AG04450 (cell line): Measurements from ENCODE around the gene POU2AF3. TPM values are rescaled to one million over a fixed set of nuclear protein-coding genes. Genes with fewer than 3 reads are reported as not detected.
A peak's percentile ranks its signal among the peaks of the same experiment; 100 is the strongest.

Experiments
- CTCF ChIA-PET: fragments of 300-600, 350-600 bp; formaldehyde crosslinking; extraction: SDS; loops from one replicate; lab custom pipeline; 2022; ENCODE audit warnings: antibody characterized with exemption, inconsistent platforms; lab: Charles Lee
- POLR2A ChIA-PET: fragments of 350-600 bp; formaldehyde crosslinking; extraction: SDS; loops from one replicate; lab custom pipeline; 2021; ENCODE audit warnings: antibody characterized with exemption, inconsistent platforms; lab: Yijun Ruan, JAX
- DNase-seq: peaks from one replicate; pipeline ENCODE4 v3.0.0-alpha.2; 2011; ENCODE audit warnings: low read depth, low spot score
- H3K27ac ChIP-seq: one replicate; pipeline ENCODE4 v1.5.1; 2012; ENCODE audit warnings: low read depth, low read length, control low read depth
- H3K27me3 ChIP-seq: one replicate; pipeline ENCODE4 v1.6.0; 2012; ENCODE audit warnings: low read length; ENCODE audit not compliant: control insufficient read depth, insufficient read depth
- H3K4me3 ChIP-seq: 2 replicates; pipeline ENCODE4 v1.5.1; 2011; ENCODE audit warnings: mild to moderate bottlenecking, low read depth, low read length, control low read depth
- H3K9me3 ChIP-seq: 2 replicates; pipeline ENCODE4 v1.5.1; 2012; ENCODE audit warnings: low read length; ENCODE audit not compliant: control insufficient read depth, insufficient read depth
- polyA plus RNA-seq: library from polyadenylated mRNA; depleted of rRNA; stranded (reverse); fragments of >200 nt; gene quantifications from 2 replicates; pipeline ENCODE4 v1.2.3, GENCODE V29; 2011
- TF ChIP-seq, protein P1 (sequence below): IDR thresholded peaks from 2 replicates; pipeline ENCODE4 v1.5.1; 2011; ENCODE audit warnings: low read depth, low read length, control low read depth, inconsistent platforms

Gene POU2AF3
- polyA plus RNA-seq, 1 experiment: not detected

DNA sequence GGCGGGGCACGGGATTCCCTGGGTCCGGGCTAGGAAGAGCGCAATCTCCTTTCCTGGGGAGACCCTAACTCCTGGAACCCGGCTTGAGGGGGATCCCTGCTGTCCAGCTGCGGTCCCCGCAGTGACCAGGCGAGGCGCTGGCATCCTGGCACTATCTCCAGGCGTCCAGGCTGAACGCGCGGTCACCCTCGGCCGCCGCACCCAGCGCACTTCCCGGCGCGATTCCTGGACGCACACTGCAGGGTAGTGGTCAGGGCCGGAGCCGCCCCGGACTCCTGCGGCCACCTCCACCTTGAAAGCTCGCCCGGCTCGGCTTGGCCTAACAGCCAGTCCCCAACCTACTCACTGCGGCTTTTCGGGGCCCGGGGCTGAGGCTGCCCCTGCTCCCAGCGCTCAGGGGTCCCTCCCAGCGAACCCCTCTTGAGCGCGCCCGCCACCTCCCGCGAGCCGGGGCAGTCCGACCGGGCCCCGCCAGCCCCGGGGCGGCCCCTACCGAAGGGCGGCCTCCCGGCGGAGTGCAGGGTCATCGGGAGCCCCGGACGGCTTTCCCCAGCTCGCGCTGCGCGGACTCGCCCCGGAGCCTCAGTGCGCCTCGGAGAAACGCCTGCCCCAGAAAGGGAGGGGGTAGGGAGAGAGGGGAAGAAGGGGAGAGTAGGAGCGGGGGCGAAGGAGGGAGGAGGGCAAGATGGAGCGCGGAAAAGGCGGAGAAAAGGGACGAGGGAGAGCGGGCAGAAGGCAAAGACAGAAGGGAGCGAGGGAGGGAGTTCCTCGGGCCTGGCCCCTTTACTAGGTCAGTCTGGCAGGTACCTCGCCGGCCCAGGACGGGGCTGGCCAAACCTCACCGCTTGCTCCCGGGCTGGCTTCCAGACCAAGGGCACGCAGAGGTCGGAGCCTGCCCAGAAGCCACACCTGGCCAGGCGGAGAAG is 1.0 kb downstream of the POU2AF3 start:
- no peaks in the 10 kb centered on the region for H3K9me3 ChIP-seq
- H3K27ac ChIP-seq: no peak overlapping the region
- H3K27me3 ChIP-seq: peaks cover 43% of the 10 kb centered on the region
- DNase-seq: no peak
- peak overlapping the region; percentile 59 for H3K4me3 ChIP-seq
- CTCF ChIA-PET: interaction anchor here (0.6 to 2.4 kb wide), 2 partner anchors 13 to 124 kb away, joined by 4 to 6 read pairs; no protein-coding TSS in a partner anchor
- POLR2A ChIA-PET: no interaction called here
- TF ChIP-seq, protein P1, sequence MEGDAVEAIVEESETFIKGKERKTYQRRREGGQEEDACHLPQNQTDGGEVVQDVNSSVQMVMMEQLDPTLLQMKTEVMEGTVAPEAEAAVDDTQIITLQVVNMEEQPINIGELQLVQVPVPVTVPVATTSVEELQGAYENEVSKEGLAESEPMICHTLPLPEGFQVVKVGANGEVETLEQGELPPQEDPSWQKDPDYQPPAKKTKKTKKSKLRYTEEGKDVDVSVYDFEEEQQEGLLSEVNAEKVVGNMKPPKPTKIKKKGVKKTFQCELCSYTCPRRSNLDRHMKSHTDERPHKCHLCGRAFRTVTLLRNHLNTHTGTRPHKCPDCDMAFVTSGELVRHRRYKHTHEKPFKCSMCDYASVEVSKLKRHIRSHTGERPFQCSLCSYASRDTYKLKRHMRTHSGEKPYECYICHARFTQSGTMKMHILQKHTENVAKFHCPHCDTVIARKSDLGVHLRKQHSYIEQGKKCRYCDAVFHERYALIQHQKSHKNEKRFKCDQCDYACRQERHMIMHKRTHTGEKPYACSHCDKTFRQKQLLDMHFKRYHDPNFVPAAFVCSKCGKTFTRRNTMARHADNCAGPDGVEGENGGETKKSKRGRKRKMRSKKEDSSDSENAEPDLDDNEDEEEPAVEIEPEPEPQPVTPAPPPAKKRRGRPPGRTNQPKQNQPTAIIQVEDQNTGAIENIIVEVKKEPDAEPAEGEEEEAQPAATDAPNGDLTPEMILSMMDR: peak; percentile 56

DNA sequence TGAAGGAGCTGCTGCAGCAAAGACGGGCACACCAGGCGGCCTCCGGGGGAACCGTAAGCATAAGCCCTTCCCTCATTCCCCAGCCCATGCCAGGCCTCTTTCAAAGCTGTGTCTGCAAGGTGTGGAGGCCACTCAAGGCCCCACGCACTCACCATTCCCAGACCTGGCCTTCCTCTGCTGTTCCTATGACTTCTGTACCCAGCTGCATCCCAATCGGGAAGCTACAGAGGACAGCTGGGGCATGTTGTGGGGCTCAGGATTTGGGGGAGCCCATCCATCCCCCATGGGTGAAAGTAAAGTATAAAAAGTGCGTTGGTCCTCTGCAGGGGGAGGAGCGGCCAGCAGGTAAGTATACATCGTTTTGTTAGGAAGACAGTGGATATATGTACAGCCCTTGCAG is 2.2 kb downstream of the POU2AF3 start:
- ChIA-PET CTCF (no interaction called here), POLR2A (no interaction called here)
- no peak for DNase-seq
- H3K9me3 ChIP-seq: no peaks in the 10 kb centered on the region
- no peak overlapping the region for H3K4me3 ChIP-seq
- H3K27ac ChIP-seq: no peak overlapping the region
- TF ChIP-seq, protein P1: no peak
- peaks cover 49% of the 10 kb centered on the region for H3K27me3 ChIP-seq

DNA sequence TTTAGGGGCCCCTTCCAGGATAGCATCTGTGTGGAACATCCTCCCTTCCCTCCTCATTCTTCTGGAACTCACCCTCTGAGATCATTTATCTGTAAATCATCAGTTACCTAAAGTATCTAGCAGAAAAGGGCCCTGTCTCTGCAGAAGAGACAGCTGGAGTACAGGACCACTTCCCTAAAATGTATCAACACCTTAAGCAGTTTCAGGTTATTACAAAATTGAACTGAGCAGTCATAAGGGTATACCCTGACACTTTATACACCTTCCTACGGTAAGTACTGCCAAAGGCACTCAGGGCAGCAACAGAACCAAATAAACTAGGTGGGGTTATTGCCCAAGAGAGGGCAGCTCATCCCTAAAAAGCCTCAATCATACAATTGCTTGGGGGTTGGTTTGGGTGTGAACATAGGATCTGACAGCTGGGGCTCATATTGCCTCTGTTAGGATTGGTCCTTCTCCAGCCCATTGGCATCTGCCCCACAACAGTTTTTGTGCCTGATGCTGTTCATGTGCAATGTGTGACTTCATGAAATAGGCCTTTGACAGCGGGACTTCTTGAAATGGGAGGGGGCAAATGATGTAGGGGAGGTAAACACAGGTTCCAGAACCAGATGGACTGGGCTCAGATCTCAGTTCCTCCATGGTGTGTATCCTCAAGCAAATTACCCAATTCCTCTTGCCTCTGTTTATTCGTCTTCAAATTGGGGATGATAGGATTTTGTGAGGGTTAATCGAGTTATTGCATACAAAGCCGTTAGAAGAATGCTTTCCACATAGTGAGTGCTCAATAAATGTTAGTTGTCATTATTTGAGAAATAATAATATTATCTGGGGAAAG is 2.9 kb downstream of the POU2AF3 start:
- Histone ChIP-seq H3K4me3 (no peak overlapping the region), H3K9me3 (no peaks in the 10 kb centered on the region), H3K27ac (no peak overlapping the region), H3K27me3 (peaks cover 55% of the 10 kb centered on the region)
- ChIA-PET CTCF (interaction anchor here (0.6 kb wide), 1 partner anchor 148 kb away, joined by 5 read pairs; no protein-coding TSS in a partner anchor), POLR2A (no interaction called here)
- TF ChIP-seq, protein P1: no peak
- no peak for DNase-seq

DNA sequence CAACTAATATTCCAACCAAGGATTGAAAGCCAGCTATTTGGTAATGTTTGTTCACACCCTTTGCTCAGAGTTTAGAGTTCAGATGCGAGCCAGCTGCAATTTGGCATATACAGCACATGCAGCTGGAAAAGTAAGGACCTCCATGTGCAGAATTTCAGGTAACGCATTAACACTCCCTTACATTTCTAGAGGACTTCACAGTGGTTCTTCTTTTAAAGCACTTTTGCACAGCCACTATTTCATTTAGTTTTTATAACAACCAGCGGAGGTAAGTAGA is 3.4 kb downstream of the POU2AF3 start:
- Histone ChIP-seq H3K27ac (no peak overlapping the region), H3K4me3 (no peak overlapping the region), H3K27me3 (peaks cover 61% of the 10 kb centered on the region), H3K9me3 (no peaks in the 10 kb centered on the region)
- ChIA-PET POLR2A (no interaction called here), CTCF (interaction anchor here (0.6 kb wide), 1 partner anchor 148 kb away, joined by 5 read pairs; no protein-coding TSS in a partner anchor)
- DNase-seq: no peak
- TF ChIP-seq, protein P1: no peak
